Ectodermal cell (in vitro differentiated cells): ENCODE measurements around the gene DNAH17.

ENCODE experiments used
- H3K27ac ChIP-seq: 2 replicates; pipeline ENCODE4 v1.7.0; 2013; ENCODE audit warnings: mild to moderate bottlenecking, low read depth, low read length; ENCODE audit not compliant: insufficient read depth, poor library complexity, severe bottlenecking
- H3K27me3 ChIP-seq: 2 replicates; pipeline ENCODE4 v1.7.0; 2013; ENCODE audit warnings: mild to moderate bottlenecking, low read length; ENCODE audit not compliant: insufficient read depth, control insufficient read depth, poor library complexity, severe bottlenecking
- H3K36me3 ChIP-seq: one replicate; pipeline ENCODE4 v1.7.0; 2013; ENCODE audit warnings: low read length; ENCODE audit not compliant: control insufficient read depth, insufficient read depth
- H3K4me1 ChIP-seq: one replicate; pipeline ENCODE4 v1.7.0; 2013; ENCODE audit warnings: low read length; ENCODE audit not compliant: control insufficient read depth, insufficient read depth
- H3K4me3 ChIP-seq: 2 replicates; pipeline ENCODE4 v1.7.0; 2013; ENCODE audit warnings: low read depth, low read length, control low read depth; ENCODE audit not compliant: insufficient read depth
- H3K9me3 ChIP-seq: 2 replicates; pipeline ENCODE4 v1.7.0; 2013; ENCODE audit warnings: mild to moderate bottlenecking, low read length, moderate library complexity; ENCODE audit not compliant: control insufficient read depth
- WGBS, 2 experiments: methylation state at CpG; one replicate each; pipeline ENCODE4 v1.1.7; 2013; ENCODE audit warnings: missing lambda C conversion rate in 2 of 2; 5-methylcytosine and 5-hydroxymethylcytosine counted together

DNAH17 gene

GRCh38 chr17:78477913-78478756 is 99.1 kb downstream of the DNAH17 start:
- no peak overlapping the region for H3K4me3 ChIP-seq
- no peaks in the 10 kb centered on the region for H3K36me3 ChIP-seq
- 84 to 85% methylated on average over 2 of the region's 2 CpGs for WGBS, 2 experiments
- H3K27ac ChIP-seq: no peak overlapping the region
- no peaks in the 10 kb centered on the region for H3K4me1 ChIP-seq
- no peaks in the 10 kb centered on the region for H3K9me3 ChIP-seq
- H3K27me3 ChIP-seq: no peaks in the 10 kb centered on the region

DNA sequence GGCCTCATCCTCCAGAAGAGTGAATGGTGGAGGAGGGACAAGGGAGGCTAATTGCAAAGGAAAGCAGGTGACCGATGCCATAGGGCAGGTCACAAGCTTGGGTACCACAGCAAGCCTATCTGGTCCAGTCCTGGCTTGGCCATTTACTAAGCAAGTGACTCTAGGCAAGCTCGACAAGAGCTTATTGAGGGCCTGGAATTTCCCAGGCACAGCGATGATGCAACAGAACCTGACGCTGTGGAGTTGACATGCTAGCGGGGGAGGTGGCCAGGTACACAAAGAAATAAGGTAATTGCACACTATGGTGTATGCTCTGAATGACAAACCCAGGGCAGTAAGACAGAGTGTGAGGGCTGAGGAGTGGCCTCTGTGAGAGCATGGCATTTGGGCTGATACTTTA is 100.2 kb downstream of the DNAH17 start:
- H3K4me3 ChIP-seq: no peak overlapping the region
- H3K27me3 ChIP-seq: no peaks in the 10 kb centered on the region
- no peak overlapping the region for H3K27ac ChIP-seq
- 90 to 94% methylated on average over 5 of the region's 5 CpGs for WGBS, 2 experiments
- H3K36me3 ChIP-seq: no peaks in the 10 kb centered on the region
- H3K4me1 ChIP-seq: no peaks in the 10 kb centered on the region
- no peaks in the 10 kb centered on the region for H3K9me3 ChIP-seq

- Histone ChIP-seq H3K4me3 (no peak overlapping the region), H3K27me3 (no peaks in the 10 kb centered on the region), H3K36me3 (no peaks in the 10 kb centered on the region), H3K9me3 (no peaks in the 10 kb centered on the region), H3K27ac (no peak overlapping the region), H3K4me1 (no peaks in the 10 kb centered on the region)
- WGBS, 2 experiments: 95% methylated on average over 28 of the region's 28 CpGs
Measured at GRCh38 chr17:78476149-78476548, 101.0 kb downstream of the DNAH17 start.

GRCh38 chr17:78475211-78475610 is 102.0 kb downstream of the DNAH17 start:
- 92 to 94% methylated on average over 16 of the region's 16 CpGs for WGBS, 2 experiments
- Histone ChIP-seq H3K4me3 (no peak overlapping the region), H3K27me3 (no peaks in the 10 kb centered on the region), H3K36me3 (no peaks in the 10 kb centered on the region), H3K27ac (no peak overlapping the region), H3K4me1 (no peaks in the 10 kb centered on the region), H3K9me3 (no peaks in the 10 kb centered on the region)

DNA sequence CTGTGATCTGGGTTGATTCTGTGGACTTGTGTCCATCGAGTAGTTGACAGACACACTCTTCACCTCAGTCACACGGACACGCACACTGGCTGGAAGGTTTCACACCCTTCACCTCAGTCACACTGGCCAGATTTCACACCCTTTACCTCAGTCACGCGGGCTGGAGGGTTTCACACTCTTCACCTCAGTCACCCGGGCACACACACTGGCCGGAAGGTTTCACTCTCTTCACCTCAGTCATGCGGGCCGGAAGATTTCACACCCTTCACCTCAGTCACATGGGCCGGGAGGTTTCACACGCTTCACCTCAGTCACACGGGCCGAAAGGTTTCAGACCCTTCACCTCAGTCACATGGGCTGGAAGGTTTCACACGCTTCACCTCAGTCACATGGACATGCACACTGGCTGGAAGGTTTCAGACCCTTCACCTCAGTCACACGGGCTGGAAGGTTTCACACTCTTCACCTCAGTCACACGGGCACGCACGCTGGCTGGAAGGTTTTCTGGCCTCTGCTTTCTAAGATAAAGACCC is 102.5 kb downstream of the DNAH17 start:
- H3K4me3 ChIP-seq: no peak overlapping the region
- no peaks in the 10 kb centered on the region for H3K36me3 ChIP-seq
- no peak overlapping the region for H3K27ac ChIP-seq
- 94% methylated on average over 18 of the region's 18 CpGs for WGBS, 2 experiments
- H3K4me1 ChIP-seq: no peaks in the 10 kb centered on the region
- H3K9me3 ChIP-seq: no peaks in the 10 kb centered on the region
- H3K27me3 ChIP-seq: no peaks in the 10 kb centered on the region

DNA sequence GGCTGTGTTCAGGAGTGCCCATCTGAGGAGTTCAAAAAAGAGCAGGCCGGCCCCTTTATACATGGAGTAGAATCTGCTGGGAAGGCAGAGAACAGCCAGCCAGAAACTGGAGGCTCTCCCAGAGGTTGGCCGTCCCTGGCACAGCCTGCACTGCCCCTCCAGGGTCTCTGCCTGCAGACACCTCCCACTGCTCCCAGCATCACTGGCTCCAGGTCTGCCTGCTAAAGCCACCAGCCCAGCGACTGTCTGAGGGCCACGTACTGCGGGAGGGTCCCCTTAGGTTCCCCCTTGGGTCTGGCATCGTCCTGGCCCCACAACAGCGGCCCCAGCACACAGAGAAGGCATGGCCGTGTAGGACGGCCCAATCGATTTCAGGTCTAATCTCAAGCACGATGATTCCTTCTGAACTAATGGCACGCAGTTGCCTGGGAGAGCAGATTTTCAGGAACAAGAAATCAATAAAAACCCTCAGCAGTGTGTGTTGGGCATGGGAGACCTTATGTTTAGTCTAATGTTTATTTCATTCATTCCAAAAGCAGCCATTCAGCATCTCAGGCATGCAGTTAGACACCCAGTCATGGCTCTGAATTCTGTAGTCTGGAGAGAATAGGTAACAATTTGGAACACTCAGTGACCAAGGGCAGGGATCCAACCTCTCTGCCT is 103.1 kb downstream of the DNAH17 start:
- no peaks in the 10 kb centered on the region for H3K36me3 ChIP-seq

GRCh38 chr17:78472035-78472905 is 104.9 kb downstream of the DNAH17 start:
- H3K27me3 ChIP-seq: no peaks in the 10 kb centered on the region
- no peaks in the 10 kb centered on the region for H3K4me1 ChIP-seq
- H3K27ac ChIP-seq: no peak overlapping the region
- H3K9me3 ChIP-seq: no peaks in the 10 kb centered on the region
- H3K4me3 ChIP-seq: no peak overlapping the region
- no peaks in the 10 kb centered on the region for H3K36me3 ChIP-seq
- 81 to 82% methylated on average over 29 of the region's 29 CpGs for WGBS, 2 experiments

More for the DNA sequence above, 103.1 kb downstream of the DNAH17 start:
- Histone ChIP-seq H3K27me3 (no peaks in the 10 kb centered on the region), H3K27ac (no peak overlapping the region), H3K4me1 (no peaks in the 10 kb centered on the region), H3K9me3 (no peaks in the 10 kb centered on the region), H3K4me3 (no peak overlapping the region)
- WGBS, 2 experiments: 90 to 93% methylated on average over 12 of the region's 12 CpGs

DNA sequence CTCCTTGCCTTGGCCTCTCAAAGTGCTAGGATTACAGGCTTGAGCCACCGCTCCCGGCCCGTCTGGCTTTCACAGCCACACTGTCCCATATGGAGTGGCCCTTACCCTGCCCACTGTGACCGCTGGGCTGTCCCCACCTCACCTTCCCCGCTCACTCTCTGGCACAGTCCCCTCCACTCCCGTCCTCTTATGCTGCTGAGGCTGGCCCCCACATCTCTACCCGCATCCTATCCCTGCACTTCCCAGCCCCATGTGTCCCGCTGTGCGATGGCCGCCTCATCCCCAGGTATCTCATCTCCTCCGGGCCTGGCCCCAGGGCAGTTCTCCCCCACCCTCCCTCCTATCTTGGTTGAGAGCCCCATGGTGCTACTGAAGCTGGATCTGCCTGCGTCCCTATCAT is 105.6 kb downstream of the DNAH17 start:
- Histone ChIP-seq H3K4me1 (no peaks in the 10 kb centered on the region), H3K27ac (no peak overlapping the region), H3K36me3 (no peaks in the 10 kb centered on the region), H3K27me3 (no peaks in the 10 kb centered on the region), H3K4me3 (no peak overlapping the region), H3K9me3 (no peaks in the 10 kb centered on the region)
- 89 to 93% methylated on average over 12 of the region's 12 CpGs for WGBS, 2 experiments

GRCh38 chr17:78469443-78469842 is 107.8 kb downstream of the DNAH17 start:
- Histone ChIP-seq H3K4me1 (no peaks in the 10 kb centered on the region), H3K27ac (no peak overlapping the region), H3K4me3 (no peak overlapping the region), H3K27me3 (no peaks in the 10 kb centered on the region), H3K36me3 (no peaks in the 10 kb centered on the region), H3K9me3 (no peaks in the 10 kb centered on the region)
- WGBS, 2 experiments: 93 to 94% methylated on average over 7 of the region's 7 CpGs

DNA sequence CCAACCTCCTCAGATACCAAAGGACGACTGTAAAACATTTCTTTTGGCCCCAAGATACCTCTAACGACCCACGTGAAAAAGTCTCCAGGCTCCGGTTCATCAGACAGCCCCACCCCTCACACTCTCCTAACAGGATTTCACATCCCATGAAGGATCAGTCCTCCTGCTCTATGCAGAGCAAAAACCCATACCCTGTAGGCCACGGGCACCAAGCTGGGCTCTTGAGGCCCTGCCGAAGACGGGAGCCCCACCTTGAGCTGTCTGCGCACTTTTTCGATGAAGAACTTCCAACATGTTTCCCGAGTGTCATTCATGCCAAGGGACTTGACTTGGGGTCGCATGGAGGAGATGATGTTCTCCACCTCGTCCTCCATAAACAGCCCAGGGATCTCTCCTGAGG is 108.8 kb downstream of the DNAH17 start:
- no peak overlapping the region for H3K4me3 ChIP-seq

More for the DNA sequence above, 108.8 kb downstream of the DNAH17 start:
- 92% methylated on average over 12 of the region's 12 CpGs for WGBS, 2 experiments
- H3K27ac ChIP-seq: no peak overlapping the region
- H3K9me3 ChIP-seq: no peaks in the 10 kb centered on the region
- no peaks in the 10 kb centered on the region for H3K4me1 ChIP-seq
- no peaks in the 10 kb centered on the region for H3K36me3 ChIP-seq
- H3K27me3 ChIP-seq: no peaks in the 10 kb centered on the region
